H9 (cell line): Measurements from ENCODE around the gene LAMB1. TPM values are rescaled to one million over a fixed set of nuclear protein-coding genes. Genes with fewer than 3 reads are reported as not detected.

ENCODE experiments used
- DNase-seq: peaks from one replicate; pipeline ENCODE4 v3.0.0-alpha.2; 2017
- H2AFZ ChIP-seq: one replicate; pipeline ENCODE4 v1.6.1; 2013; ENCODE audit warnings: mild to moderate bottlenecking, low read length, control low read depth, moderate library complexity
- H2AK5ac ChIP-seq: 2 replicates; pipeline ENCODE4 v1.6.1; 2013; ENCODE audit warnings: low read length, control low read depth, mixed read lengths; ENCODE audit not compliant: insufficient read length
- H2BK120ac ChIP-seq: one replicate; pipeline ENCODE4 v1.6.1; 2013; ENCODE audit warnings: low read depth, mild to moderate bottlenecking, low read length, control low read depth, inconsistent platforms; ENCODE audit not compliant: poor library complexity, severe bottlenecking
- H2BK12ac ChIP-seq: 2 replicates; pipeline ENCODE4 v1.6.1; 2013; ENCODE audit warnings: low read length, control low read depth, mixed read lengths, low read depth; ENCODE audit not compliant: insufficient read length
- H2BK15ac ChIP-seq: 2 replicates; pipeline ENCODE4 v1.6.1; 2013; ENCODE audit warnings: low read depth, low read length, control low read depth
- H2BK20ac ChIP-seq: one replicate; pipeline ENCODE4 v1.6.1; 2013; ENCODE audit warnings: low read depth, mild to moderate bottlenecking, low read length, control low read depth, inconsistent platforms; ENCODE audit not compliant: poor library complexity, severe bottlenecking
- H2BK5ac ChIP-seq: 2 replicates; pipeline ENCODE4 v1.6.1; 2013; ENCODE audit warnings: low read length, control low read depth, mixed read lengths; ENCODE audit not compliant: insufficient read length
- H3K14ac ChIP-seq: 2 replicates; pipeline ENCODE4 v1.6.1; 2013; ENCODE audit warnings: low read length, control low read depth; ENCODE audit not compliant: insufficient read depth
- H3K18ac ChIP-seq: 2 replicates; pipeline ENCODE4 v1.6.1; 2013; ENCODE audit warnings: low read depth, mild to moderate bottlenecking, mixed read lengths, low read length, control low read depth; ENCODE audit not compliant: insufficient read length
- H3K23ac ChIP-seq: 2 replicates; pipeline ENCODE4 v1.6.1; 2013; ENCODE audit warnings: low read length, control low read depth, mixed read lengths, low read depth; ENCODE audit not compliant: insufficient read length
- H3K23me2 ChIP-seq: 2 replicates; pipeline ENCODE4 v1.6.1; 2013; ENCODE audit warnings: low read depth, mild to moderate bottlenecking, mixed read lengths, low read length, control low read depth; ENCODE audit not compliant: insufficient read length, poor library complexity, severe bottlenecking
- H3K27ac ChIP-seq: 2 replicates; pipeline ENCODE4 v1.5.1; 2013; ENCODE audit warnings: low read length, control low read depth, mixed read lengths, low read depth; ENCODE audit not compliant: insufficient read length
- H3K27me3 ChIP-seq: 2 replicates; pipeline ENCODE4 v1.6.1; 2013; ENCODE audit warnings: low read length, control low read depth, inconsistent platforms; ENCODE audit not compliant: insufficient read depth
- H3K4ac ChIP-seq: 2 replicates; pipeline ENCODE4 v1.6.1; 2013; ENCODE audit warnings: low read depth, mild to moderate bottlenecking, control low read depth, inconsistent platforms, low read length, moderate library complexity
- H3K4me1 ChIP-seq: 2 replicates; pipeline ENCODE4 v1.6.1; 2013; ENCODE audit warnings: low read length, control low read depth, inconsistent platforms; ENCODE audit not compliant: insufficient read depth
- H3K4me2 ChIP-seq: 2 replicates; pipeline ENCODE4 v1.6.1; 2013; ENCODE audit warnings: low read length, control low read depth, mixed read lengths; ENCODE audit not compliant: insufficient read length, insufficient read depth
- H3K56ac ChIP-seq: 2 replicates; pipeline ENCODE4 v1.6.1; 2013; ENCODE audit warnings: low read depth, mild to moderate bottlenecking, mixed read lengths, low read length, control low read depth; ENCODE audit not compliant: insufficient read length
- H3K79me1 ChIP-seq: 2 replicates; pipeline ENCODE4 v1.6.1; 2013; ENCODE audit warnings: low read depth, mild to moderate bottlenecking, moderate library complexity, low read length, control low read depth, inconsistent platforms; ENCODE audit not compliant: insufficient read depth, poor library complexity, severe bottlenecking
- H3K79me2 ChIP-seq: 2 replicates; pipeline ENCODE4 v1.6.1; 2013; ENCODE audit warnings: low read length, control low read depth, inconsistent platforms; ENCODE audit not compliant: insufficient read depth
- H3K9ac ChIP-seq: 2 replicates; pipeline ENCODE4 v1.6.1; 2013; ENCODE audit warnings: low read length, control low read depth, mixed read lengths; ENCODE audit not compliant: insufficient read length; ENCODE audit errors: extremely low read depth
- H3K9me3 ChIP-seq: one replicate; pipeline ENCODE4 v1.6.1; 2013; ENCODE audit warnings: low read depth, low read length, inconsistent platforms; ENCODE audit not compliant: control insufficient read depth
- H3T11ph ChIP-seq: one replicate; pipeline ENCODE4 v1.6.1; 2013; ENCODE audit warnings: mild to moderate bottlenecking, low read length, control low read depth, inconsistent platforms
- H4K20me1 ChIP-seq: one replicate; pipeline ENCODE4 v1.6.1; 2013; ENCODE audit not compliant: control insufficient read depth, insufficient read length, insufficient read depth
- H4K5ac ChIP-seq: 2 replicates; pipeline ENCODE4 v1.6.1; 2013; ENCODE audit warnings: low read depth, mild to moderate bottlenecking, mixed read lengths, low read length, control low read depth; ENCODE audit not compliant: insufficient read length
- H4K8ac ChIP-seq: replicated peaks from 2 replicates; pipeline ENCODE4 v1.6.1; 2013; ENCODE audit warnings: low read length, control low read depth, mixed read lengths, low read depth; ENCODE audit not compliant: insufficient read length
- H4K91ac ChIP-seq: 2 replicates; pipeline ENCODE4 v1.6.1; 2013; ENCODE audit warnings: low read depth, mild to moderate bottlenecking, moderate library complexity, mixed read lengths, low read length, control low read depth; ENCODE audit not compliant: insufficient read length
- H3K27ac Mint-ChIP-seq, 3 experiments: 2 replicates in 2 of 3; 3 replicates in 1 of 3; pipeline ENCODE4 v1.8.0; 2020 to 2021; ENCODE audit warnings: mixed read lengths in 3 of 3, mild to moderate bottlenecking in 1 of 3, moderate library complexity in 1 of 3
- H3K27me3 Mint-ChIP-seq: 2 replicates; pipeline ENCODE4 v1.8.0; 2021; ENCODE audit warnings: low read depth, mild to moderate bottlenecking, moderate library complexity, mixed read lengths
- H3K36me3 Mint-ChIP-seq, 3 experiments: 2 replicates in 2 of 3; 3 replicates in 1 of 3; pipeline ENCODE4 v1.8.0; 2020 to 2021; ENCODE audit warnings: low read depth in 3 of 3, mixed read lengths in 3 of 3; ENCODE audit not compliant: insufficient read depth in 1 of 3
- H3K4me1 Mint-ChIP-seq, 2 experiments: 2 replicates each; pipeline ENCODE4 v1.8.0; 2020; ENCODE audit warnings: mixed read lengths in 2 of 2
- H3K4me3 Mint-ChIP-seq, 2 experiments: 2 replicates in 1 of 2; 3 replicates in 1 of 2; pipeline ENCODE4 v1.8.0; 2020 to 2021; ENCODE audit warnings: mild to moderate bottlenecking in 2 of 2, mixed read lengths in 2 of 2, moderate library complexity in 1 of 2
- H3K9me3 Mint-ChIP-seq, 2 experiments: 2 replicates in 1 of 2; 3 replicates in 1 of 2; pipeline ENCODE4 v1.8.0; 2020; ENCODE audit warnings: mild to moderate bottlenecking in 2 of 2, mixed read lengths in 2 of 2, moderate library complexity in 1 of 2
- WGBS: extraction: QIAGEN DNeasy Blood & Tissue Kit; methylation state at CpG from one replicate; pipeline ENCODE4 v1.1.7; 2013; ENCODE audit warnings: missing lambda C conversion rate, low lambda C conversion rate, mixed read lengths; ENCODE audit not compliant: insufficient read length; ENCODE audit errors: extremely low coverage; 5-methylcytosine and 5-hydroxymethylcytosine counted together
- total RNA-seq: library from RNA; stranded (reverse); gene quantifications from 2 replicates; pipeline ENCODE4 v1.2.1, GENCODE V29; 2021
- TF ChIP-seq, protein P1 (sequence below): fragments of 200-600 bp; sonication (generic); conservative IDR thresholded peaks from 3 replicates; pipeline ENCODE4 v1.8.0; 2021; ENCODE audit warnings: antibody characterized with exemption, mild to moderate bottlenecking

The LAMB1 gene
- total RNA-seq, 1 experiment from 2014 or later = 75.8 TPM

DNA sequence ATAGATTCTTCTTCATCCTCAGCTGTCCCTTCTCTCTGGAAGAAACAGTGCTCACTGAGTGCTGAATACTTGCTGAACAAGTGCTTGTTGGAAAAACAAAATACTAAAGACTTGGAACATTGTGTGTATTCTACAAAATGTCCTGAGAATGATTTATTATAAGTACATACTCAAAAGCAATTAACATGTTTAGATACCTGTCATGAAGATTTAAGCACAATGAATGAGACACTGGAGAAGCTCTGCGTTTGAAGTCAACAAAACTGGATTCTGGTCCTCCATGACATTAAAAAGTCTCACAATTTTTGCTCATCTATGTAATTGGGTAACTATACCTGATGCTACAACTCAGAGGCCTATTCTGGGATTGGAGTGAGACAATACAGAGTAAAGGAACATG is 34.8 kb upstream of the LAMB1 start:
- no peaks in the 10 kb centered on the region for H3K36me3 Mint-ChIP-seq
- no peak overlapping the region for H2BK15ac ChIP-seq
- no peak overlapping the region for H4K5ac ChIP-seq
- peaks cover 12 to 22% of the 10 kb centered on the region in 2 experiments for H3K4me1 Mint-ChIP-seq
- H4K91ac ChIP-seq = no peak overlapping the region
- no CpG with 5 or more reads among the region's 1 CpG for WGBS
- H4K20me1 ChIP-seq = no peaks in the 10 kb centered on the region
- H3K56ac ChIP-seq = no peak overlapping the region
- no peak overlapping the region for H3K23ac ChIP-seq
- no peaks in the 10 kb centered on the region for H3K79me2 ChIP-seq
- no peak overlapping the region for H3K9ac ChIP-seq
- H2BK12ac ChIP-seq = no peak overlapping the region
- H3K14ac ChIP-seq = no peak overlapping the region
- H3K79me1 ChIP-seq = no peaks in the 10 kb centered on the region
- H2BK20ac ChIP-seq = no peak overlapping the region
- no peak overlapping the region for H2BK120ac ChIP-seq
- no peak overlapping the region for H2AK5ac ChIP-seq
- H2BK5ac ChIP-seq = no peak overlapping the region
- H3K27me3 ChIP-seq = no peaks in the 10 kb centered on the region
- H3K4ac ChIP-seq = no peak overlapping the region
- H4K8ac ChIP-seq = no peak overlapping the region
- no peak overlapping the region for H3K27ac Mint-ChIP-seq
- H3T11ph ChIP-seq = no peak overlapping the region
- H3K4me1 ChIP-seq = no peaks in the 10 kb centered on the region; the same call in 1 of the 2 replicates
- TF ChIP-seq, protein P1, sequence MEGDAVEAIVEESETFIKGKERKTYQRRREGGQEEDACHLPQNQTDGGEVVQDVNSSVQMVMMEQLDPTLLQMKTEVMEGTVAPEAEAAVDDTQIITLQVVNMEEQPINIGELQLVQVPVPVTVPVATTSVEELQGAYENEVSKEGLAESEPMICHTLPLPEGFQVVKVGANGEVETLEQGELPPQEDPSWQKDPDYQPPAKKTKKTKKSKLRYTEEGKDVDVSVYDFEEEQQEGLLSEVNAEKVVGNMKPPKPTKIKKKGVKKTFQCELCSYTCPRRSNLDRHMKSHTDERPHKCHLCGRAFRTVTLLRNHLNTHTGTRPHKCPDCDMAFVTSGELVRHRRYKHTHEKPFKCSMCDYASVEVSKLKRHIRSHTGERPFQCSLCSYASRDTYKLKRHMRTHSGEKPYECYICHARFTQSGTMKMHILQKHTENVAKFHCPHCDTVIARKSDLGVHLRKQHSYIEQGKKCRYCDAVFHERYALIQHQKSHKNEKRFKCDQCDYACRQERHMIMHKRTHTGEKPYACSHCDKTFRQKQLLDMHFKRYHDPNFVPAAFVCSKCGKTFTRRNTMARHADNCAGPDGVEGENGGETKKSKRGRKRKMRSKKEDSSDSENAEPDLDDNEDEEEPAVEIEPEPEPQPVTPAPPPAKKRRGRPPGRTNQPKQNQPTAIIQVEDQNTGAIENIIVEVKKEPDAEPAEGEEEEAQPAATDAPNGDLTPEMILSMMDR = no peak
- no peak overlapping the region for H3K4me3 Mint-ChIP-seq
- H3K18ac ChIP-seq = no peak overlapping the region
- no peak for DNase-seq
- H3K27ac ChIP-seq = no peak overlapping the region
- H3K9me3 ChIP-seq = no peaks in the 10 kb centered on the region
- H3K23me2 ChIP-seq = no peaks in the 10 kb centered on the region
- no peak overlapping the region for H2AFZ ChIP-seq
- no peaks in the 10 kb centered on the region for H3K27me3 Mint-ChIP-seq
- H3K9me3 Mint-ChIP-seq = no peaks in the 10 kb centered on the region
- no peak overlapping the region for H3K4me2 ChIP-seq
